HL-60 (cell line): ENCODE data around the gene KCNC3.

ENCODE experiments used
- DNase-seq, 2 experiments: peaks; one replicate each; pipeline ENCODE4 v3.0.0-alpha.2; 2010 to 2020; ENCODE audit warnings: low read depth in 1 of 2, low spot score in 1 of 2
- H3K27ac ChIP-seq: fragments of 250-450 bp; sonication (Bioruptor Pico); replicated peaks from 2 replicates; pipeline ENCODE4 v1.5.1; 2020; ENCODE audit warnings: mild to moderate bottlenecking, moderate library complexity
- H3K27me3 ChIP-seq: fragments of 250-450 bp; sonication (Bioruptor Pico); 2 replicates; pipeline ENCODE4 v1.5.1; 2021; ENCODE audit warnings: mild to moderate bottlenecking, moderate library complexity; ENCODE audit not compliant: insufficient read depth, poor library complexity, severe bottlenecking
- H3K4me3 ChIP-seq: replicated peaks from 2 replicates; pipeline ENCODE4 v1.5.1; 2011; ENCODE audit warnings: mild to moderate bottlenecking, control low read depth, low read length; ENCODE audit not compliant: insufficient read depth
- CTCF ChIP-seq: IDR thresholded peaks from one replicate; pipeline ENCODE4 v1.5.1; 2011; ENCODE audit warnings: low read length, control low read depth, inconsistent platforms; ENCODE audit not compliant: insufficient read depth
- GABPA ChIP-seq: IDR thresholded peaks from 2 replicates; pipeline ENCODE4 v1.6.1; 2012; ENCODE audit warnings: low read depth
- POLR2AphosphoS5 ChIP-seq: IDR thresholded peaks from 2 replicates; pipeline ENCODE4 v1.6.1; 2012; ENCODE audit warnings: low read depth
- REST ChIP-seq: IDR thresholded peaks from 2 replicates; pipeline ENCODE4 v1.6.1; 2012; ENCODE audit warnings: low read depth; ENCODE audit not compliant: insufficient replicate concordance
- SPI1 ChIP-seq: IDR thresholded peaks from 2 replicates; pipeline ENCODE4 v1.6.1; 2012; ENCODE audit warnings: low read depth, mild to moderate bottlenecking, borderline replicate concordance

The KCNC3 gene

GRCh38 chr19:50285833-50286232 lies 43.3 kb downstream of the KCNC3 start:
- H3K27ac ChIP-seq = no peak overlapping the region
- DNase-seq = no peak
- H3K4me3 ChIP-seq = no peak overlapping the region
- no peaks in the 10 kb centered on the region for H3K27me3 ChIP-seq
- no peak for TF ChIP-seq CTCF
- TF ChIP-seq GABPA = no peak
- TF ChIP-seq SPI1 = no peak
- TF ChIP-seq POLR2AphosphoS5 = no peak
- TF ChIP-seq REST = no peak

- Histone ChIP-seq H3K27ac (no peak overlapping the region), H3K27me3 (no peaks in the 10 kb centered on the region), H3K4me3 (no peak overlapping the region)
- TF ChIP-seq GABPA = no peak
- no peak for TF ChIP-seq REST
- TF ChIP-seq SPI1 = no peak
- no peak for TF ChIP-seq POLR2AphosphoS5
- no peak for TF ChIP-seq CTCF
- DNase-seq = no peak
These were observed 47.7 kb downstream of the KCNC3 start for GRCh38 chr19:50281491-50281890.

GRCh38 chr19:50280983-50281382 lies 48.2 kb downstream of the KCNC3 start:
- no peak overlapping the region for H3K4me3 ChIP-seq
- TF ChIP-seq GABPA (no peak), REST (no peak), POLR2AphosphoS5 (no peak), SPI1 (no peak), CTCF (no peak)
- H3K27ac ChIP-seq = no peak overlapping the region
- no peak for DNase-seq
- no peaks in the 10 kb centered on the region for H3K27me3 ChIP-seq
